HG02938 (cell line): Measurements from ENCODE around the gene HRG.

ENCODE experiments used
- ATAC-seq: cut with Tn5 transposase; IDR thresholded peaks from one replicate; pipeline ENCODE4 v1.9.1; 2021; ENCODE audit warnings: mild to moderate bottlenecking, moderate library complexity; ENCODE audit not compliant: unreplicated experiment

Gene HRG

DNA sequence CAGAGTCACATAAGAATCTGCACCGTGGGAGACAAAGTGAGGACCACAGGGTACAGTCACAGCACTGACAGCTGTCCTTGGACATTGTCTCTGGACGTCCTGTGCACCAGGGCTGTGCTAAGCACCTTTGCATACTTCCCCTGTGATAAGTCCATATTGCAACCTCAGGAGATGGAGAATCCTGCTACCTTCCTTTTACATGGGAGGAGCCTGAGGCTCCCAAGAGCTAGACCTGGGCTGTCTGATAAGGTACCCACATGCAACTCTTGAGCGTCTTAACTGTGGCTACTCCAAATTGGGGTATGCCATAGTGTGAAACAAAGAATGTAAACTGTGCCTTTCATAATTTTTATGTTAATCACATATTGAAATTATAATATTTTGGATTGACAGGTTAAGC, 28.1 kb upstream of the HRG start:
- ATAC-seq: no peak

GRCh38 chr3:186638259-186638658, 27.6 kb upstream of the HRG start:
- no peak for ATAC-seq

- ATAC-seq: no peak
Observed at GRCh38 chr3:186639778-186640472, 25.9 kb upstream of the HRG start, which contains the start of gene FETUB. TSS of gene FETUB (plus strand) at chr3:186640399. CDS start at chr3:186640461, 62 bp downstream.

GRCh38 chr3:186640473-186640818, 25.4 kb upstream of the HRG start:
- no peak for ATAC-seq

- ATAC-seq: no peak
Observed at GRCh38 chr3:186640929-186641328, 24.9 kb upstream of the HRG start.

DNA sequence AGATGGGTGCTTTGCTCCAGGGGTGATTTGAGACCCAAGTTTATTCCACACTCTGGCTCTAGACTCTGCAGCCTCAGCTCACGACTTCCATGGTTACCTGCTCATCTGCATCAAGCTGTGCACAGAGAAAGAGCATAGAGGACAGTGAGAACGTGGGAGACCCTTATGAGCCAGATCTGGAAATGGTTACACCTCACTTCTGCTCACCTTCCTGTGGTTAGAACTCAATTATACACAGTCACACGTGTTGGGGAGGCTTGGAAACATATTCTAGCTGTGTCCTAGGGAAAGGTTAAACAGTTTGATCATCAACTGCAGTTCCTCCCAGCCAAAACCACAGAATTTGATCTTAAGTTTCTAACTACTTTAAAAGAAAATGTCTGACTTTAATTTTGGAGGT, 23.8 kb upstream of the HRG start:
- ATAC-seq: no peak

- no peak for ATAC-seq
Observed at GRCh38 chr3:186643493-186643892, 22.3 kb upstream of the HRG start.

DNA sequence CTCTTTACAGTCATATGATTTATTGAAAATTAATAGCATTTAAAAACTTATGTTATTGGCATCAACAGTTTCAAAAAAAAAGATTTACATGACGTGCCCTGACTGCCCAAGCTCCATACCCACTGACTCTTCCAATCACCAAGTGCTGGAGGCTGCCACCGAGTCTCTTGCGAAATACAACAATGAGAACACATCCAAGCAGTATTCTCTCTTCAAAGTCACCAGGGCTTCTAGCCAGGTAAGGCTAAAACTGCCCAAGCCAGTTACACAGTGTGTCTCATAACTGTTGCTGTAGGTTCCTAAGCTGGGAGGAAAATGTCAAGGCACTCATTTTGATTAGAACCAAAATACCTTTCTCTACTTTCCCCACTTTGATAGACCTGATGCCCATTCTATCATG, 21.1 kb upstream of the HRG start:
- ATAC-seq: no peak

DNA sequence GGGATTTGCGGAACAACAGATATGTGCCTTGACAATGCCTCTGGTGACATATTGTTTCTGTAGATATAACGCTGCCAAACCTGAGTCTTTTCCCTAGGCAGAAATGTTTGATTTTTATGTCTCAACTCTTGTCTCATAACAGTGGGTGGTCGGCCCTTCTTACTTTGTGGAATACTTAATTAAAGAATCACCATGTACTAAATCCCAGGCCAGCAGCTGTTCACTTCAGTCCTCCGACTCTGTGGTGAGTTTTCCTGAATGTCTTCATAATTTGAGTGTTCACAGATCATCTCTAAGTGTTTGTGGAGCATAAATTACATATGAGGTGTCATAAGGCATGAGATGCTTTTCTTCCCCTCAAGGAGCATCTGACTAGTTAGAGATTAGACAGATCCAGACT, 19.7 kb upstream of the HRG start:
- ATAC-seq: no peak

- ATAC-seq: no peak
Observed at GRCh38 chr3:186646841-186647240, 19.0 kb upstream of the HRG start.

DNA sequence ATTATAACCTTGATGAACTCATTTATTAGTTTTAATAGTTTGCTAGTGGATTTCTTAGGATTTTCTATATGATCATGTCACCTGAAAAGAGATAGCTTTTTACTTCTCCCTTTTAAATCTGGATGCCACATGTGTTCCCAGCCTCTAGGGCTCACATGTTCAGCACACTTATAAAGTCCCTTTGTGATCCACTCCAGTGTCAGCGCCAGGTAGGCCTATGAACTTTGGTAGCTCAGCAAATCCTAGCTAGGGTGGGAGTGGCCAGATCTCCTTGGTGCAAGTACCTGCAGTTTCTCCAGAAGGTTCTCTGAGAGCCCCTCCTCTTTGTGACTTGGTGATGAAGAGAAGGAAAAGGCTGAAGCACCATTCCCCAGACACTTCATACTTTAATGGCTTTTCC, 17.0 kb upstream of the HRG start:
- no peak for ATAC-seq

DNA sequence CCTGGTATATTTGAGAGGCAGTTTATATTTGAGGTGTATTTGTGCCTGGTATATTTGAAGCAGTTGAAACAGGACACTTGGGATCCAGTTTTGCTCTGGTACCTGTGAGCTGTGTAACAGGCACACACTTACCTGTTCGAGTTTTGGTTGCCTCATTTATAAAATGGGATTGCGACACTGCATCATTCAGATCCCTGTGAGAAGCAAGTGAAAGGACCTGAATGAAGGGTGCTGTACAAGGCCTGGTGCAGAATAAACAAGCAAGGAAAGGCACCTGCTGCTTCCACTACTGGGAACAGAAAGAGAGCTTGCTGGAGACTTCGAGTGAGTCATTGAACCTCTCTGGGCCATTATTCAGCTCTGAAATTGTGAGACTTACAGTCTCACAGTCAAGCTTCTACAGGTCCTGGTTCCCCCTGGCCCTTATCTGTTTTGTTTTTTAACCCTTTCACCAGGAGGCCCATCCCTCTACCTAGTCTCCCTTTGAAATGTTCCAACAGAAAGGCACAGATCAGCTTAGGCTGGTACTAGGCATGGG, 14.1 kb upstream of the HRG start:
- ATAC-seq: no peak

- ATAC-seq: peak; percentile 93
Observed at GRCh38 chr3:186653080-186653707, 12.6 kb upstream of the HRG start.

DNA sequence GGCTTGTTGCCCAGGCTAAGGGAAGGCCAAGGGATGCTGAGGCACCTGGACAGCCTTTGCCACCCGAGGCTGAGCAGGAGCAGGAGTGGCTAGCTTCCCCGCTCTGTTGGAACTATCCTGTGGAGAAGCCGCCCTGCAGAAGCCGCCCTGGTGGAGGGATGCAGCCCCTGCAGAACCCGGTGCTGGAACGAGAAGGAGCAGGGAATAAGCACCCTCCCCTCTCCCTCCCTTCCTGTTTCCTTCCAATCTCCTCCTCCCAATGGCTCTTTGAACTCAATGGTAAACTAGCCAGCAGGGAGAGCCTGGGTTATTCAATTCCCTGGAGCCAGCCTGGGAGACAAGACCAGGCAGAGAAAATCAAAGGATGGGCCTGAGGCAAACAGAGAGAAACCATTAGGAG, 11.8 kb upstream of the HRG start:
- ATAC-seq: no peak

DNA sequence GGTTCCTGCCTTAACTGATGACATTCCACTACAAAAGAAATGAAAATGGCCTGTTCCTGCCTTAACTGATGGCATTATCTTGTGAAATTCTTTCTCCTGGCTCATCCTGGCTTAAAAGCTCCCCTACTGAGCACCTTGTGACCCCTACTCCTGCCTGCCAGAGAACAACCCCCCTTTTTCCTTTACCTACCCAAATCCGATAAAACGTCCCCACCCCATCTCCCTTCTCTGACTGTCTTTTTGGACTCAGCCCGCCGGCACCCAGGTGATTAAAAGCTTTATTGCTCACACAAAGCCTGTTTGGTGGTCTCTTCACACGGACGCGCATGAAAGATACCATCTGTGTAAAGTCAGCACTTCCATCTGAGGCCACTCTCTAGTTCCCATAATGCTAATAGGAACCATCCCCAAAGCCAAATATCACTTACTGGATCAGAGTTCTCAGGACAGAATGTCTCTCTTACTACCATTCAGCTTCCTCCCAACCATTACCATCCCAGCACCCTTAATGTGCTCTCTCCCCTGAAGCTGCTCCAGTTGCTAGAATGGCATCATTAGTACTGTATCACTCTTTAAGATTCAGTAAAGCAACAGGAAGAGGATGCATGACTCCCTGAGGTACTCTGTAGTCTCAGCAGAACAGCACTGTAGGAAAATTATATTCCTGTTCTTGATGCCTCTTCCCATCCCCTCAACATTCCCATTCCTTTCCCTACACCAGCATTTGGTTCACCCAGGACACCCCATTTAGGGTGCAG, 2.3 kb upstream of the HRG start:
- no peak for ATAC-seq

DNA sequence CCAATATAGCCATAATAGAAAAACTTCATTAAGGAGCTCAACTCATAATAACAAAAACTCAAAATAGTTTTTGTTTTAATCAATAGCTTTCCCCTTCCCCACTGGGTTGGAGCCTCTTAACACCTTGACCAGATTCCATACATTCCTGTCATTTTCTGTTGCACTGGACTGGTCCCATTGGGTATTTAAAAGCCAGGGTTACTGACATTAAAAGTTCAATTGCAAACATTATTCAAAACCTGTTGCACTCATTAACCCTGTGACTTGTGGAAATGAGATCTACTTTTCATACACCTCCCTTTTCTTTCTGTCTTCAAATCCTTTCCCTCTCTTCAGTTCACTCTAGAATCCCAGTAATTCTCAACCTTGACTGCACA, 1.7 kb upstream of the HRG start:
- ATAC-seq: no peak

GRCh38 chr3:186664506-186664905, 1.3 kb upstream of the HRG start:
- no peak for ATAC-seq

DNA sequence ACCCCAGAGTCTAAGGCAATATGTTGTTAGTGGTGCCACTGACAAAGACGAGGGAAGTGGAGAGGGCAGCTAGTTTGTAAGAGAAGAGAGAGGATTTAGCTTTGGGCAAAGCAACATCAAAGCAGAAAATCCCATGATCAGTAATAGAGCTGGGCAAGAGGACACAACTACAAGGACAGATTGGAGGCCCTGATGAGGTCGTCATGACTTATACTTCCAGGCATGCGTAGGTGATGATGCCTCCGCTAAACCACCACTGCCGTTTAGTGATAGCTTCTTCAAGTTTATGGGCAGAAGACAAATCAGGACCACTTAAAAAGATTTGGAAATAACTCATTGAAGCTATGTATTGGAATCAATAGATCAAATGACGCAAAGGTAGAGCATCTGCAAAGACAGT, 2.6 kb downstream of the HRG start:
- ATAC-seq: no peak

- no peak for ATAC-seq
Observed at GRCh38 chr3:186669378-186670084, 3.7 kb downstream of the HRG start.

DNA sequence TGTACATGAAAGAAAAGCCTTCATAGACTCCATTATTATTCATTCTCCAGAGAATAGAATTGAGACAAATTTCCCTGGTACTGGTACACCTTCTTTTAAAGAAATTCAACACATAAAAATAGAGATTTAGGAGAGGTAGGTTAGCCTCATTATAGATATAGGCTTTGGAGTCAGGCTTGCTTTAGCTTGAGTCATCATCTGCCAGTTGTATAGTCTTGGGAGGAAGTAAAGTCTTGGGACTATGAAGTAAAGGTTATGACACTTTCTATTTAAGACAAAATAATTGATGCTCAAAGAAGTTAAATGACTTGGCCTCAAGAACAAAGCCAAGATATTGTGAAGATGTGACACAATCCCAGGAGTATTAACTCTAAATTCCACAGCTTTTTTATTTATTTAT, 4.3 kb downstream of the HRG start:
- no peak for ATAC-seq

GRCh38 chr3:186671051-186671450, 5.2 kb downstream of the HRG start:
- ATAC-seq: no peak
